RCC 7860 (cell line): Measurements from ENCODE around the gene MAGI2.

ENCODE experiments used
- DNase-seq: peaks from one replicate; pipeline ENCODE4 v3.0.0-alpha.2; 2015; ENCODE audit warnings: low spot score
- FAIRE-seq: peaks from 2 replicates; lab custom pipeline; 2012; peaks lifted over from hg19 to GRCh38; lab: Jason Lieb, UNC

The MAGI2 gene

GRCh38 chr7:78141522-78142281 lies 1311.8 kb downstream of the MAGI2 start:
- no peak for DNase-seq
- no peak for FAIRE-seq

GRCh38 chr7:78140109-78140508 lies 1313.4 kb downstream of the MAGI2 start:
- no peak for FAIRE-seq
- DNase-seq = no peak

- no peak for DNase-seq
These were observed 1314.1 kb downstream of the MAGI2 start for GRCh38 chr7:78139335-78139734.

GRCh38 chr7:78134774-78135173 lies 1318.7 kb downstream of the MAGI2 start:
- no peak for FAIRE-seq
- DNase-seq = no peak

More at GRCh38 chr7:78139335-78139734, 1314.1 kb downstream of the MAGI2 start:
- FAIRE-seq = peak; percentile 54

- DNase-seq (no peak), FAIRE-seq (peak; percentile 67)
These were observed 1319.2 kb downstream of the MAGI2 start for GRCh38 chr7:78134256-78134655.

- DNase-seq (no peak), FAIRE-seq (no peak)
These were observed 1322.8 kb downstream of the MAGI2 start for GRCh38 chr7:78130446-78131215.

- DNase-seq (no peak), FAIRE-seq (no peak)
These were observed 1323.6 kb downstream of the MAGI2 start for GRCh38 chr7:78129865-78130264.

GRCh38 chr7:78127009-78127408 lies 1326.5 kb downstream of the MAGI2 start:
- FAIRE-seq = no peak
- no peak for DNase-seq

GRCh38 chr7:78125884-78126283 lies 1327.6 kb downstream of the MAGI2 start:
- no peak for FAIRE-seq
- no peak for DNase-seq

DNA sequence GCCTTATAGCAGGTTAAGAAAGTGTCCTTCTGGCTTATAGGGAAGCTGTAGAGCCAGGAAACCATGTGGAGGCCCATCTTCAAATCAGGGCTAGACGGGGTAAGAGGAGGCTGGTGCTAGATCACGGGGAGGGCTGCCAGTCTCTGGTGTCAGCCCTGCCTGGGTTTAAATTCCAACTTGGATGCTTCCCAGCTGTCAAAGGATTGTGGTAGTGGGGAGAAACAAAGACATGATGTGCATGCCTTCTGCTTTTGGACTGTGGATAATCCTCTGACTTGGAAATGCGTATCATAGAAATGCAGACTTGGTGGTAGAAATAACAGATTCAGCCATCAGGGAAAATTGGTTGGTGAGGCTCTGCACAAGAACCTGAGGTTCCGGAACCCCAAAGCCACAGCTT lies 1329.3 kb downstream of the MAGI2 start:
- no peak for FAIRE-seq
- no peak for DNase-seq

DNA sequence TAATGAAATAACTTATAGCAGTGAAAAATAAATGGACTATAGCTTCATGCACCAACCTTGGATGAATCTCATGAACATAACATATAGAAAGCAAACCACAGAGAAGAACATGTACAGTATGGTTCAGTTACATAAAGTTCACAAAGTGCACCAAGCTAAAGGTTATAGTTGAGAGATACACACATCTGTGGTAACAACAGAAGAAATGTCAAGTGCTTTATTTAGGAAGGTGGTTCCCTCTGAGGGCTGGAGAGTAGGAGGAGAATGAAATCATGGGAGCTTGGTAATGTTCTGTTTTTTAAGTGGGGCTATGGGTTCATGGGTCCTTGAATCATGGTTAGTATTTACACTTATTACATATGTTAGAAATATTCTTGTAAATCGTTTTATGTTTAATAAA lies 1331.6 kb downstream of the MAGI2 start:
- FAIRE-seq (no peak), DNase-seq (no peak)

- DNase-seq = no peak
- no peak for FAIRE-seq
These were observed 1335.0 kb downstream of the MAGI2 start for GRCh38 chr7:78118470-78118869.

- DNase-seq = no peak
- no peak for FAIRE-seq
These were observed 1337.6 kb downstream of the MAGI2 start for GRCh38 chr7:78115876-78116275.

DNA sequence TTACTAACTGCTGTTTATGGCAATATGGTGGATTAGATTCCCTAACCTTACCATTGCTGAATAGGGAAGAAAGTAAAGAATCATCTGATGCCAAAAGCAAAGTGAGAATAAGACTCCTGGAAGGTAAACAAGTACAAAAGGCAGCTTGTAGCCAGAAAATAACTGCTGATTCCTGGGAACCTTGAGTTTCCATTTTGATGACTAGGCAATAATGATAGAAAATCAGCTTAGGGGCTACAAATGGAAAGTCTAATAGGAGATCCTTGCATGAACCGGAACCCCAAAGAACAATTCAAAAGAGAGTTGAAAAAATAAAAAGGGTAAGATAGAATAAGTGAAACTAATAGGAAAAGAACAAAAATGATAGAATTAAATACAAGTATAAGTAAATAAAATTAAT lies 1338.5 kb downstream of the MAGI2 start:
- DNase-seq (no peak), FAIRE-seq (no peak)

DNA sequence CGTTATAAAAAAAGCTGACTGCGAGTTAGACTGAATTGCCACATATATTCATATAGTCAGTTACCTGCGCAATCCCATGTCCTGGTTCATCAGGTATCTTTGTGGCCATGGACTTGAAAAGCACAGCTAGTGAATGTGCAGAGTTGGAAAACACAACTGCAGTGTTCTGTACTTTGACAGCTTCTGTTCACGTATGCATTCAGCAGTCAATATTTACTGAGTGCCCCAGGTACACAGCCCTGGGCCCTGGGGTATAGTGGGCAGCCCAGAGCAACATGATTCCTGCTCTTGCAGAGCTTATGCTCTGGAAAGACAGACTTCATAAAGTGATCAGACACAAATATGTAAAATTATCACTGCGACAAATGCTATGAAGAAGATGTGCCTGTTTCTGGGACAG lies 1341.0 kb downstream of the MAGI2 start:
- FAIRE-seq (no peak), DNase-seq (no peak)

- FAIRE-seq = no peak
- no peak for DNase-seq
These were observed 1342.1 kb downstream of the MAGI2 start for GRCh38 chr7:78111386-78111785.

DNA sequence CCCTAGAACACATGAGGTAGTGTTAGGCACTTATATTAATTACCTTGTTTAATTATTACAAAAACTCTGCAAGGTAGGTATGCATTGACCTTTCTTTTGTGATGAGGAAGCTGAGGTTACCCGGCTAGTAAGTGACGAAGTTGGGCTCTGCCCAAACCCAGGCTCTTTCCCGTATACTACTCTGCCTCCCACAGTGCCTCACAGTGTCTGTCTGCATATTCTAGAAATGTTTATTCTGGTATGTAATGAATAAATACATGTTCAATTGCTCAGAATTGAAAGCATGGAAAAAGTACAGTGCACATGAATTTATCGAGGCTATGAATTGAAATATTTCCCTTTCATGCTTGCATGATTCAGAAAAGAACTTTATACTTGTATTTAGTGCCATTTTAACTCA lies 1350.0 kb downstream of the MAGI2 start:
- FAIRE-seq (no peak), DNase-seq (no peak)

DNA sequence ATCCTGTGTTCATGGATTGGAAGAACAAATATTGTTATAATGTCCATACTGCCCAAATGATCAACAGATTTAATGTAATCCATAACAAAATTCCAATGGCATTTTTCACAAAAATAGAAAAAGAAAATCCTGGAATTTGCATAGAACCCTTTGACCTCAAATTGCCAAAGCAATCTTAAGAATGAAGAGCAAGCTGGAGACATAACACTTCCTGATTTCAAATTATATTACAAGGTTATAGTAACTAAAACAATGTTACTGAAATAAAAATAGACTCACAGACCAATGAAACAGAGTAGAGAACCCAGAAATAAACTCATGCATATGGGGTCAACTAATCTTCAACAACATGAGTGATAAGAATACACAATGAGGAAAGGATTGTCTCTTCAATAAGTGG lies 1352.4 kb downstream of the MAGI2 start:
- FAIRE-seq = no peak
- no peak for DNase-seq

DNA sequence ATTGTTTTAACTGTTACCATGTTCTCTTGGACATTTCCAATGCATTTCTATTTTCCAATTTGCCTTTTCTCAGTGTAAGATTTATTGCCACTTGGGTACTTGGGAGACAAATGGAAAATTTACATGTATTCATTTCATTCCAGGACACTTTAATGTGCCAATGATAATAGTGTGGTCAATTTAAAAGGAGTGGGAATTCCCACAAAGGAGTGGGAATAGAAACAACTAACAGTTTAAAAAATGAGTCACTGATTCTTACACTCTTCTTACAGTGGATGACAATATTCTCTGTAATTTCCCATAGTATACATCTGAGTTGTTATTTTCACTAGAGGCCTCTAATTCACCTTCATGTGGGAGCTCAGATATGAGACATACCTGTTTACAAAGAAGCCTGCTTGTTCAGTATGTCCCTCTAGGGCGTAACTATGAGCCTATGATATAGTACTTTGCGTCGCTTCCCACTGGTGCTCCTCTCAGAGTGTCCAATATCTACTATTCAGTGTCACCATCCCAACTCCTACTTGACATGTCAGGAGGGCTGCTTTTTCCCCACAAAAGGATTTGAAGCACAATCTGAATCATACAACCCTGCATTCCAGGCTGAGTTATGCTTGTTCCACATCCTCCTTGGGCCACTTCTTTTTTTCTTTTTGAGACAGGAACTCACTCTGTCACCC lies 1353.6 kb downstream of the MAGI2 start:
- DNase-seq (peak; percentile 40), FAIRE-seq (no peak)

GRCh38 chr7:78095549-78095948 lies 1357.9 kb downstream of the MAGI2 start:
- DNase-seq (peak; percentile 21), FAIRE-seq (no peak)

DNA sequence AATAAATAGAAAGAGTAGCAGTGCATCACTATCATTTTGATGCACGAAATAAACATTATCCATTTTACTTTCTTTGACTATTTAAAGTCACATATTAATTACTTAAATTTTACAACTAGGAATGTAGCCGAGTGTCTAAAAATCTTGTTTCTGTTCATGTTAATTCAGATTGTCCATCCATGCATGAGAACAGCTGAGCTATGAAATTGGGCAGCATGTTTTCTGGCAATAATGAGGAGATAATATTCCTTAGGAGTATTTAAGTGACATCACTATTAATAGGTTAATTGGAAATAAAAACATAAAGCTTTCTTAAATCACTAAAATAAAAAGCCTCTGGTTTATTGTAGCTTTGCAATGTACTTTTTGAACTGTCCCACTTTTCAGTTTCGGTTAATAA lies 1361.1 kb downstream of the MAGI2 start:
- FAIRE-seq (no peak), DNase-seq (no peak)

DNA sequence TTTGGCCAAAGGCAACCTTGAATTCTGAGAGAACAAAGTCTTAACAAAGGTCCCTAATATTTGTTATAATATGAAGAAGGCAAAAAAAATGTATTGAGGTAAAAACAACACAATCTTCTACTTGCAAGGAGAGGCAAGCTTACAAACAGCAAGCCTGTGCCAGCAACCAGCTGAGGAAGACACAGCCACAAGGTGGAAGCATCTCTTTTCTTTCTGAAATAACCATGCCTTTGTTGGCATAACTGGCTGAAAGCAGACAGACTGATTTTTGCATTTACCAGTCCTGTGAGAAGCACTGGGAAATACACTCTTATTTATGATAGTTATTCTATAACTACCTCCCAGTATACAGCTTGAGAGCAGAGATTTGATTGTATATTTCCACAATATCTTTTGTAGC lies 1362.9 kb downstream of the MAGI2 start:
- FAIRE-seq (no peak), DNase-seq (no peak)
